Testis (tissue), 2 donors: Measurements from ENCODE around the gene GRIA4.

Source experiments
- CTCF ChIP-seq, 3 experiments: fragments of 450-650 bp in 2 of 3; fragments of 200-600 bp in 1 of 3; sonication (generic) in 1 of 3; IDR thresholded peaks; one replicate each; pipeline ENCODE4 v1.5.1; 2016 to 2019; ENCODE audit warnings: antibody characterized with exemption in 3 of 3, mild to moderate bottlenecking in 2 of 3, moderate library complexity in 1 of 3
- POLR2A ChIP-seq: fragments of 450-650 bp; IDR thresholded peaks from one replicate; pipeline ENCODE4 v1.6.1; 2017; ENCODE audit warnings: antibody characterized with exemption, mild to moderate bottlenecking, moderate library complexity

- TF ChIP-seq CTCF (IDR thresholded peaks at IDR 0.05) (no peak), POLR2A (no peak)
Measured at GRCh38 chr11:105863523-105863922, 253.7 kb downstream of the GRIA4 start.
